ENCODE measurements around the gene NOS1AP. TPM values are rescaled to one million over a fixed set of nuclear protein-coding genes. Genes with fewer than 3 reads are reported as not detected.
A peak's percentile ranks its signal among the peaks of the same experiment; 100 is the strongest.

NOS1AP gene
- total RNA-seq, 1 experiment from 2014 or later, result 0.51 TPM

DNA sequence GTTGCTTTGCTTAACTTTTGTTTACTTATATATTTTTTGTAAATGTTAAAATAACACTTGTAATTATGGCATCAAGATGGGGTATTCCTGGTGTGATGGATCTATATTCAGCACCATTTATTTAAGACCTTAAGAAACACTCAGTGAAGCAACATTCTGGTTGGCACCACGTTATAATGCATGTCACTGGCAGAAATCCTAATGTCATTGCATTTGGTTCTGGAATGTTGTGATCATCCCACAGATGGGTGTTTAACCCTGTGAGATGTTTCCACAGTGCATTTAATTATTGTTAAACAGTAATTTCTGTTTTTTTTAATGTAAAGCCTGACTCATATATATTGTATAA, 116.5 kb downstream of the NOS1AP start:
- no peaks in the 10 kb centered on the region for H3K27me3 ChIP-seq
- no peaks in the 10 kb centered on the region for H3K36me3 ChIP-seq
- no peaks in the 10 kb centered on the region for H3K4me1 ChIP-seq

GRCh38 chr1:162186406-162186805, 116.9 kb downstream of the NOS1AP start:
- DNase-seq, result no peak
- H3K36me3 ChIP-seq, result no peaks in the 10 kb centered on the region
- no peak overlapping the region for H3K4me3 ChIP-seq
- H3K9me3 ChIP-seq (replicated peaks), result no peaks in the 10 kb centered on the region
- no peaks in the 10 kb centered on the region for H3K27me3 ChIP-seq
- no peak overlapping the region for H3K27ac ChIP-seq
- no peaks in the 10 kb centered on the region for H3K4me1 ChIP-seq

More for the DNA sequence above, 116.5 kb downstream of the NOS1AP start:
- Histone ChIP-seq H3K4me3 (no peak overlapping the region), H3K27ac (no peak overlapping the region), H3K9me3 (replicated peaks) (no peaks in the 10 kb centered on the region)
- DNase-seq, result no peak

GRCh38 chr1:162187687-162188276, 118.3 kb downstream of the NOS1AP start:
- Histone ChIP-seq H3K27ac (no peak overlapping the region), H3K4me1 (no peaks in the 10 kb centered on the region), H3K36me3 (no peaks in the 10 kb centered on the region), H3K4me3 (no peak overlapping the region), H3K27me3 (no peaks in the 10 kb centered on the region), H3K9me3 (replicated peaks) (no peaks in the 10 kb centered on the region)
- DNase-seq, result no peak

DNA sequence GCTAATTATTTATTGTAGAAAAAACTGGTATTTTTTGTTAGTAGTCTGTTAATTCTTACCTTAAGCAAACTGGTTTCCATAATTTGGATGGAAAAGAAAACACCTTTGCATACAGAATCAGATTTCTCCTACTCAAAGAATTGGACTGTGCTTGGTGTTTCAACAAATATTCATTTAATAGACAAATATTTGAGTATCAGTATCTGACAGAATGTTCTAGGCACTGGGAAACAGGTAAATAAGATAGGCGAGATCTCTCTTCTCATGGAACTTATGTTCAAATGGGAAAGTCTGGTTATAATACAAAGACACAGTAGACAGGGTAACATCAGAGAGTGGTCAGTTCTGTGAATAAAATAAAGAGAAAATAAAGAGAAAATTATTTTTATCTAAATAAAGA, 119.9 kb downstream of the NOS1AP start:
- no peaks in the 10 kb centered on the region for H3K36me3 ChIP-seq
- H3K27me3 ChIP-seq, result no peaks in the 10 kb centered on the region
- H3K27ac ChIP-seq, result no peak overlapping the region
- H3K4me1 ChIP-seq, result no peaks in the 10 kb centered on the region
- no peaks in the 10 kb centered on the region for H3K9me3 ChIP-seq (replicated peaks)
- no peak overlapping the region for H3K4me3 ChIP-seq
- DNase-seq, result no peak

DNA sequence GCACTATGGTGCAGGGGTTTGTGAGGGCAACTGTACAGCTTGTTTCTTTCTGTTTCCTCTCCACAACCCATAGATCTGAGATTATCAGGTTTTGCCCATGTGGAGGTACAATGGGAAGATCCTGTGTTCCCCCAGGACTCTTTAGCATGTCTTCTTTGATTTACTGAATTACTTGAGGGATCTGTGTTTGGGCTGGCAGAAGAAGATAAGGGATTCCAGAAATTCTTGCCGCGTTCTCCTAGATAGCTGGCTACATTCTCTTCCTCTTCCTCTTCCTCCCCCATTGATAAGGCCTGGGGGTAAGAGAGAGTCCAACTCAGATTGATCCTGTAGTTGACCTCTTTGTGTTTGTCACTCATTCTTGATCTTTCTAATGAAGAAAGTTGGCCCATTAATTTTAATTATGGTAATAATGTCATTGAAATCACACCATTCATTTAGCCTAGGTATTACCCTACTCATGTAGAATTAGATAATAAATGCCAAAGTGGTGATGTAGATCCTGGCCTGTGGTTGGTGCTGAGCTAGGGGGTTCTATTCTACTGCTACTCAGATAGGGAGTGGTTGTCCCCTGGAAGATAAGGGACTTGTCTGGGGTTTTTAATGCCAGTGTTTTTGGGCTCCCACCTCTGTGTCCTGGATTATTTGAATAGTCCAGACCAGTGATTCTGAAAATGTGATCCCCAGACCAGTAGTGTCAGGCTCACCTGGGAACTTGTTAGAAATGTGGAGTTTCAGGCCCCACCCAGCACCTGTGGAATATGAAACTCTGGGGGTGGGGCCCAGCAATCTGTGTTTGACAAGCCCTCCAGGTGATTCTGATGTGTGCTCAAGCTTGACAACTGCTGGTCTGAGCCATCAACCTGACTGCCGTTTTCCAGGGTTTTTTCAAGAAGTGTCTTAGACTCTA, 122.2 kb downstream of the NOS1AP start:
- Histone ChIP-seq H3K4me3 (no peak overlapping the region), H3K27ac (no peak overlapping the region), H3K36me3 (no peaks in the 10 kb centered on the region), H3K9me3 (replicated peaks) (no peaks in the 10 kb centered on the region), H3K27me3 (no peaks in the 10 kb centered on the region), H3K4me1 (no peaks in the 10 kb centered on the region)
- no peak for DNase-seq

DNA sequence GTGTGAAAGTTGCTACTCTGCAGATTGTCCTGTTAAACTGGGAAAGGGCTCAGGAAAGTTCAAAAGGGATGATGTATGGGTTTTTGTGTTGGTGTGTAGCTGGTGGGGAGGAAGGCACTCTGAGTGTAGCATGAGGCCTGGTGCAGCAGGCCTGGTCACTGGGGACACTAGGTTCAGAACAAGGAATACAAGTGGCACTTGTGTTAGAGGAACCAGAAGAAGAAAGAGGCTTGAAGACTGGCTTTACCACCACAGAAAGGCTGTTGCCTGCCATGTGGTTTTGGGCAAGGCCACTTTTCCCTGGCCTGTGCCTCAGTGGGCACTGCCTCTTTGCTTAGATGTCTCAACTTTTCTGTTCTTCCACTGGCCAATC, 122.8 kb downstream of the NOS1AP start:
- Histone ChIP-seq H3K4me1 (no peaks in the 10 kb centered on the region), H3K9me3 (replicated peaks) (no peaks in the 10 kb centered on the region), H3K27ac (no peak overlapping the region), H3K36me3 (no peaks in the 10 kb centered on the region), H3K27me3 (no peaks in the 10 kb centered on the region), H3K4me3 (no peak overlapping the region)
- no peak for DNase-seq

DNA sequence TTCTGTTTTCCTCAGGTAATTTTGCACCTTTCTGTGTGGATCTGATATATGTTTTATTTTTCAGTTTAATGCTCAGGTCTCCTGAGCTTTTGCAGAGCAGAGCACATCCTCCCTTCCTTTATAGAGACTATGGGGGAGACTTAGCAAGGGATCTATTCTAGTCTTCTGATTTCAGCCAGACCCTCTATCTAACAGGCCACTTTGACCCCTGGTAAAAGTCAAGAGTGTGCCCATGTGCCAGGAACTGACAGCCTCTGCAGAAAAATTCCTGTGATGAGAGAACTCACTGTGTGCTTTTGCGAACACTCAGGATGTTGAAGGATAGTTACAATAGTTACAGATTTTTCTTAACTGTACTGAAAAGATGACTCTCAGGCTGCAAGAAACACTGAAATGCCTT, 123.3 kb downstream of the NOS1AP start:
- no peak overlapping the region for H3K27ac ChIP-seq
- H3K4me1 ChIP-seq, result no peaks in the 10 kb centered on the region
- no peaks in the 10 kb centered on the region for H3K36me3 ChIP-seq
- DNase-seq, result no peak
- no peaks in the 10 kb centered on the region for H3K27me3 ChIP-seq
- H3K4me3 ChIP-seq, result no peak overlapping the region
- no peaks in the 10 kb centered on the region for H3K9me3 ChIP-seq (replicated peaks)

DNA sequence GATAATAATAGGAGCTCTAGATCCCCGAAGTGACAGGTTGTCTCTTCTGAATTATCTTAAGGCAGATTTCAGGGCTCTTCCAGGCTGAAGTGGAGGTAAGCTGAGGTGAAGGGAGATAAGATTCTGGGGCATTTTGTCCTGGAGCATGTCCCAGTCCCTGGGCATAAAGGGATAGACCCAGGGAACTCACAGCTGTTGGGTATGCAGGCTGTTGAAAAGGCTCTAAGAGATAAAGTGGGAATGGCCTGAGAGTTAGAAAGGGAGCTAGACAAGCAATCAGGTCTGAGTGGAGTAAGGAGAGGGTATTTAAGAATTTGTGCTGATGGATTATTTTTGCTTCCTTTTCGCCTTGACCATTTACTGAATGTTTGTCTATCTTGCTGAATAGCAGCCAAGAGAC, 123.7 kb downstream of the NOS1AP start:
- DNase-seq, result peak in 1 of 2 experiments; percentile 29
- H3K27me3 ChIP-seq, result no peaks in the 10 kb centered on the region
- no peaks in the 10 kb centered on the region for H3K4me1 ChIP-seq
- H3K4me3 ChIP-seq, result no peak overlapping the region
- no peaks in the 10 kb centered on the region for H3K36me3 ChIP-seq
- H3K9me3 ChIP-seq (replicated peaks), result no peaks in the 10 kb centered on the region
- no peak overlapping the region for H3K27ac ChIP-seq

DNA sequence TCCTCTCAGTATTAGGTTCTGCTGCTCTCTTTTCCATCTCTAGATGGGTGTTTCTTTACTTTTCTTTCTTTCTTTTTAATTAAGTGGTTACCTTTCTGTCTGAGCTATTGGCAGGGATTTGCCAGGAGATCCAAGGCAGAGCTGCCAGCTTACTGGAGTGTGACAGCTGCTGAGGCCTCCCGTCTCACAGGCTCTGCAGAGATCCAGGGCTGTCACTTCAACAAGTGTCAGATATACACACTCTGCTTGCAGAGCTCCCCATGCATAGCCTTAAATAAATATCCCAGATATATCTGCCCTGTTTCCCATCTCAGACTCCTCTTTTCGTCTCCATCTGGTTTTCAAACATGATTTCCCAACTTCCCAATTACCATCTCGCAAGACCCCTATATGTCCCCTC, 124.3 kb downstream of the NOS1AP start:
- Histone ChIP-seq H3K4me1 (no peaks in the 10 kb centered on the region), H3K4me3 (no peak overlapping the region), H3K36me3 (no peaks in the 10 kb centered on the region), H3K27ac (no peak overlapping the region), H3K27me3 (no peaks in the 10 kb centered on the region), H3K9me3 (replicated peaks) (no peaks in the 10 kb centered on the region)
- DNase-seq, result peak; percentile 16 to 51

GRCh38 chr1:162195567-162195966, 126.1 kb downstream of the NOS1AP start:
- Histone ChIP-seq H3K4me1 (no peaks in the 10 kb centered on the region), H3K9me3 (replicated peaks) (no peaks in the 10 kb centered on the region), H3K27ac (no peak overlapping the region), H3K27me3 (no peaks in the 10 kb centered on the region), H3K4me3 (no peak overlapping the region), H3K36me3 (no peaks in the 10 kb centered on the region)
- no peak for DNase-seq

DNA sequence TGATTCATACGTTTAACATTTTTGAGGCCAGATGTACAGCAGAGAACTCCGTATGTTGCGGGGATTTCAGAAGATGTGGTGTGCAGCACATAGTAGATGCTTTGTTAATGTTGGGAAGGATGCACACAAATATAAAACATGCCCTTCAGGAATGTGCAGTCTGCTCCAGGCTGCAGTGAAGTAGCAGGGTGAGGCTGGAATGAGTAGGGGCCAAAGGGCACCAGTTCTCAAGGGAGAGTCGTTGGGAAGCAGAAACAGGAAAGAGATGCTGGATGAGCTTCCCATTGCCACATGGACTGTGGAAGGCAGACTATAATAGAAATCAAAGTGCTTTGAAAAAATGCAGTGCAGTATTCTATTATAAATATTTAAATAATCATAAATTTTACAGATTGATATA, 126.9 kb downstream of the NOS1AP start:
- Histone ChIP-seq H3K36me3 (no peaks in the 10 kb centered on the region), H3K9me3 (replicated peaks) (no peaks in the 10 kb centered on the region), H3K4me3 (no peak overlapping the region), H3K27ac (no peak overlapping the region), H3K27me3 (no peaks in the 10 kb centered on the region), H3K4me1 (no peaks in the 10 kb centered on the region)
- DNase-seq, result no peak

DNA sequence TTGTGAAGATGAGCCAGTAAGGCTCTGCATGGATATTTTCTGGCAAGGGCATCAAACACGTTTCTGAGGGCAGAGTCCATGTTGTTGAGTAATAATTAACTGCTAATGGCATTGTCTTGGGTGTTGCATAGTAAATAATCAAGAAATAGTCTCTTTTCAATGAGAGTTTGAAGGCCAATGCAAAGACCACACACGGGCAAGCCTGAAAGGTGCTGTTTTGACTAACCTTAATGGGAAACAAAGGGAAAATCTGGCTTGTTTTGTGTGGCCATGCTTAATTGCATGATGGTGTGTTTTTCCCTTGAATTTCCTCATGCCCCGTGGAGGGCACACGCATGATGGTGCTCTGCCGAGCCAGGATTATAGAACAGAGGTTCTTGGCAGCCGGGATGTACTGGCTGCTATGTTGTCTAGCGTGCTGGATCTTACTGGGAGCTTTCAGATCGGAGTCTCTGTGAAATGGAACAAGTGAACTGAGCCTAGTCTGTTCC, 127.6 kb downstream of the NOS1AP start:
- Histone ChIP-seq H3K36me3 (no peaks in the 10 kb centered on the region), H3K9me3 (replicated peaks) (no peaks in the 10 kb centered on the region), H3K27me3 (no peaks in the 10 kb centered on the region), H3K4me3 (no peak overlapping the region), H3K4me1 (no peaks in the 10 kb centered on the region), H3K27ac (no peak overlapping the region)
- no peak for DNase-seq

DNA sequence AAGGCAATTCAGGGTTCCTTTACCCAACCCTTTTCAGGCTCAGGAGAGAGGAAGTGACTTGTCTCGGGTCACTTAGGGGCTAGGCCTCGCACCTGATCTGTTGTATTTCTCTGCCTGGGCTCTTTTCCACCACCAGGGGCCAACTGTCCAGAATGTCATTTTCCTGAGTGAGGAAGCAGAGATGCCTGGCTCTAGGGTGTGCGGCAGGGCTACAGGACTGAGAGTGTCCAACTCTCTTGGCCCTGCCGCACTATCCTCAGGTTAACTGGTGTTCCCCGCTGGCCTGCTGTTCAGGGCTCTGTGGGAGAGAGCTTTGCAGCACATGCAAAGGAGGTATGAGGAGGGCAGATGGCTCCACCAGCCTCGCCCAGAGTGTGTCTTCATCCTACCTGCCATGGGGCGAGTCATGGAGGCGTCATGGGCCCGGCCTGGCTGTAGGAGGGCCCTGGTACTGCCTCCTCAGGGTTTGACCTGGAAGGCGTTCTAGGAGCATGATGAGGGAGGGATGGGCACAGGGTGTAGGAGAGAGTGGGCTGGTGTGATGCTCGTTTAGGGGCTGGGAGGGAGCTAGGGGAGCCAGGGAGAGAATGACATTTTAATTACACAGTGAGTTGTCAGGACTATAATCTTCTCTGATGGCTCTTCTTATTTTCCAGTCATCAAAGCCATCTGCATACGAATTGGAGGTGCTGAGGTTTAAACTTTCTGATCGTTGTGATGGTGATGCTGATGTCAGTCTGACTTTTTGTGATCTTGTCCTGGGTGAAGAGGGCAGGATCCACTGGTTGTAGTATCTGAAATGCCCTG, 128.3 kb downstream of the NOS1AP start:
- H3K27ac ChIP-seq, result no peak overlapping the region
- no peaks in the 10 kb centered on the region for H3K9me3 ChIP-seq (replicated peaks)
- H3K27me3 ChIP-seq, result no peaks in the 10 kb centered on the region
- H3K4me1 ChIP-seq, result no peaks in the 10 kb centered on the region
- no peaks in the 10 kb centered on the region for H3K36me3 ChIP-seq
- DNase-seq, result no peak
- no peak overlapping the region for H3K4me3 ChIP-seq

DNA sequence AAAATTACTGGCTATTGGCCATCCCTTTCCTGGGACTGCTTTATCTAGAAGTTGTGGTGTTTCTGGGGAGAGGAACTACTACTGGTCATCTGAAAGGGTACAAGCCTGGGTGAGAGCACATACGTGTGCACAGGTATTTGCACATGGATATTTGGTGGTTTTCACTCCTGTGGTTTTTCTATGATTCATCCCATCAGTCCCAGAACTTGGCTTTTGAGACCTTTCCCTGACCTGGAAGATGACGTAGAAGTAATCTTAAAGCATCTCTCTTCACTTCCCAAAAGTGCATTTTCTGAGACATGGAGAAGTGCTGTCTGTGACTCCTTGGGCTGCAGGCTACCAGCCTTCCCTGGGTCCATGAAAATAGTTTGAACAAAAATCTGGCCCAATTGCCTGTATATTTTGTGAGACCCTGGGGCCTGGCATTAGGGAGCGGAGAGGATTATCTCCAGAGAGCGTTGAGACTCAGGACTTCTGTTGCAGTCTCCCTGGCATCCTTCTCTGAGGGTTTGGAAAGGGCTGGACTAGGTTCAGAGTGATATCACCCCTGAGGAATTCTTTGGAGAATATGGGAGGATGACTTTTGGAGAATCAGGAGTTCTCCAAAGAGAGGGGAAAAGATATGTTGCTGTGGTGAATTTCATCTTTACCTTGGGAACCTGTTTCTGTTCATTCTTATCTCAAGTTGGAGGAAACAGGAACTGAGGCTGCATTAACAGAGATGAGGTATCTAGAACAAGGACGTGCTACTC, 130.8 kb downstream of the NOS1AP start:
- Histone ChIP-seq H3K27ac (no peak overlapping the region), H3K4me1 (no peaks in the 10 kb centered on the region), H3K36me3 (no peaks in the 10 kb centered on the region), H3K9me3 (replicated peaks) (no peaks in the 10 kb centered on the region), H3K27me3 (no peaks in the 10 kb centered on the region), H3K4me3 (no peak overlapping the region)
- DNase-seq, result no peak
